Measurements from ENCODE around the gene GCC2.
"Not testable (repeated sequence)": the region's sequence is repeated elsewhere in the genome, so short reads cannot be mapped to it uniquely, and the experiment has no call there.

Gene GCC2

DNA sequence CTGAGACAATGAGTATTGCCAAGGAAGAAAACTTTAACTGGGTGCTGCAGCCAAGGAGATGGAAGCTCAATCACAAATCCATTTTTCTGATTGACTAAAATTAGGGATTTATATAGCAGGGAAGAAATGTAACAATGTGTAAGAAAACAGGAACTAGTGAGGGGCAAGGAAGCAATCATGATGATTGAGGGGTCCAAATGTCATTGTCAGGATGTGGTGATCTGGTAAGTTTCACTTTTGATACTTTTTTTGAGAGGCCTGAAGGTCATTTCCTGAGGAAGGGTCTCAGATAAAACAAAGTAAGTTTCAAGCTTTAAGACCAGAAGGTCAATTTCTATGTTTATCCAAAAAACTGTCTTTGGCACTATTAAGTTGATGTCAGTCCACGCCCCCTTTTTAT lies 12.0 kb upstream of the GCC2 start:
- DNase-seq (ENCODE audit: extremely low read depth in 1 of 2, low read depth in 1 of 2): no peak

- no peak for DNase-seq (ENCODE audit: extremely low read depth in 1 of 2, low read depth in 1 of 2)
Measured at GRCh38 chr2:108441712-108442111, 7.3 kb upstream of the GCC2 start.

DNA sequence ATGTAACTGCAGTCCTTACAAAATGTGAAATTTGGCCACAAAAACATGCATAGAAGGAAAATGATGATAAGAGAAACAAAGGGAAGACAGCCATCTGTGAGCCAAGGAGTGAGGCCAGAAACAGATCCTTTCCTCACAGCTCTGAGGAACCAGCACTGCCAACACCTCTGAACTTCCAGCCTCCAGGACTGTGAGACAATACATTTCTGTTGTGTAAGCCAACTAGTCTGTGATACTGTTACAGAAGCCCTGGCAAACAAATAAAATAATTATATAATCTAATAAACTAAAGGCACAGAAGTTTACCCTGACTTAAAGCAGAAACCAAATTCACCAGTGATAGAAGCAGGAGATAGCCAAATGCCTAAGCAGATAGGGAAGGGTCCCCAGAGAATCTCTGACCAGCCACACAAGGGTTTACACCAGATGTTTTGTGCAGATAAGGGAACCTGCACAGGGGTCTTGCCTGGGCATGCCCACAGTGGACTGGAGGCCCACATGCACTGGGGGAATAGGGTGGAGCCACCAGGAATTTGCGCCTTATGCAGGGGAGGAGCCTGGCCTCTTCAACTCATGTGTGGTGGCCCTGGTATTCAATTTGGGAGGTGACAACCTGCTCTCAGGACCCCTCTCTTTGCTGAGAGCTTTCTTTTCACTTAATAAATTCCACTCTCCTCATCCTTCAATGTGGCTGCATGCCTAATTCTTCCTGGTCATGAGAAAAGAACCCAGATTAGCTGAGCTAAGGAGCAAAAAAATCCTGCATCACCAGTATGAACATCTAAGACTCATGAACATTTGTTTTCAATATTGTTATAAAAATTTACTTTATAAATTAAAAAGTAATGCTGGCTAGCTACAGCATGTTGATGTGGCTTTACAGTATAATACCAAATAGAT lies 3.8 kb upstream of the GCC2 start:
- no peak for DNase-seq (ENCODE audit: extremely low read depth in 1 of 2, low read depth in 1 of 2)

GRCh38 chr2:108446703-108447102 lies 2.3 kb upstream of the GCC2 start:
- DNase-seq (ENCODE audit: extremely low read depth in 1 of 2, low read depth in 1 of 2): no peak

DNA sequence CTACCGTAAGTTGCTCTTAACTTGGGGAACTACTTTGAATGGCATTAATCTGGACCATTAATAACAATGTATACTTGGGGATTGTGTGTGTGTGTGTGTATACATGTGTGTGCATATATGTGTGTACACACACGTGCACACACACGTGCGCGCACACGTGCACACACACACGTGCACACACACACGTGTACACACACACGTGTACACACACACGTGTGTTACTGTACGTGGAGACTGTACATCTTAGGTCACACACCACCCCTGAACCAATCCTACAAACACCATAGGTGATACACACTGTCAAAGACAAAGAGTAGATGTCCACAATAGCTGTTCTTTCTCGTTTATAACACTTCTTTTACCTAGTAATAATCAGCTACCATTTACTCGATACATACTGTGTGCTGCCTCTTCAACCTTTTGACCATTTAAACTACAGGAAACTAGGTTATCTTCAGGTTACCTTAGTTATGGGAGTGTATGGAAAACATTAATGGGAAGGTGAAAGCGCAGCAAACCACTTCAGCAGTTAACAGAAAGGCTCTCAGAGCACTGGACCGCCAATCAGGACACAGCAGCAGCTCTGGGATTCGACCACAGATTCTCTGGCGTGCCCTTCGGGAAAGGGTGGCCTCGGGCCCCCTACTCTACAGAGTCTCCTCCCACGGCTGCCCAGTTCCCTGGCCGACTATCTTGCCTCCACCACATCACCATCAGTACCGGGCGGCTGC lies 894 bp upstream of the GCC2 start:
- no peak for DNase-seq (ENCODE audit: extremely low read depth in 1 of 2, low read depth in 1 of 2)

- peak in 1 of 2 donors; percentile 1 for DNase-seq (ENCODE audit: extremely low read depth in 1 of 2, low read depth in 1 of 2)
Measured at GRCh38 chr2:108449410-108450130, 564 bp downstream of the GCC2 start.

DNA sequence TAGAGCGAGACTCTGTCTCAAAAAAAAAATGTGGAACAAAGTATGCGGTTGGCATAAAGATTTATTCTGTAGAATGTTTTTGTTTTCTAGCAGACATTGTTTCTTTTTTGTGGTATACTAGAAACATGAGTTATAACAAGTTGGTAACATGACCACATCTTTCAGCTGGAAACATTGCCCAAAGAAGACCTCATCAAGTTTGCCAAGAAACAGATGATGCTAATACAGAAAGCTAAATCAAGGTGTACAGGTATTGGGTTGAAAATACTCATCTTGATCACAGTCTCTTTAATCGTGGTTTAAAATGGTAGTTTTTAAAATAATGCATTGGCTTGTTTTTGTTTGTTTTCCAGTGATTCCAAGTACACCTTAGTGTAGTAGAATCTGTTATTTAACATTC lies 1.9 kb downstream of the GCC2 start:
- DNase-seq (ENCODE audit: extremely low read depth in 1 of 2, low read depth in 1 of 2): no peak

DNA sequence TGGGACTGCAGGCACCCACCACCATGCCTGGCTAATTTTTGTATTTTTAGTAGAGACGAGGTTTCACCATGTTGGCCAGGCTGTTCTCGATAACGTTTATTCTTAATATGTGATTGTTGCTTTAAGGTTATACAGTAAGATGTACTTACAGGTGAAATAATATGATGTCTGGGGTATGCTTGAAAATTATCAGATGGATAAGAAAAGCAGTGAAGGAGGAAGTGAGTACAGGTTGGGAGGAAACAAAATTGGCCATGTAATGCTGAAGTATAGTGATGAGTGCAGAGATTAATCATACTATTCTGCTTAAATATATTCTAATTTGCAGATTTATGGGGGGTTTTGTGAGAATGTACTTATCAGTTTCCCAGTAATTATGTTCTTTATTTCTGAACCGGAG lies 3.0 kb downstream of the GCC2 start:
- no peak for DNase-seq (ENCODE audit: extremely low read depth in 1 of 2, low read depth in 1 of 2)

DNA sequence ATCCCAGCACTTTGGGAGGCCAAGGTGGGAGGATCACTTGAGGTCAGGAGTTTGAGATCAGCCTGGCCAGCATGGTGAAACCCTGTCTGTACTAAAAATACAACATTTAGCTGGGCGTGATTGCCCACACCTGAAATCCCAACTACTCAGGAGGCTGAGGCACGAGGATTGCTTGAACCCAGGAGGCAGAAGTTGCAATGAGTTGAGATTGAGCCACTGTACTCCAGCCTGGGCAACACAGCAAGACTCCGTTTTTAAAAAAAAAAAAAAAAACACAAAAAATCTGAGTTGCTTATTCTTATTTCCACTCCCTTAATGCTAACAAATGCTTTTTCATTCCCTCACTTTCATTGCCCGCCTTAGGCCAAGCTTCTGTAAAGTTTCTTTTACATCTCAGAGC lies 4.5 kb downstream of the GCC2 start:
- not testable (repeated sequence) for DNase-seq (ENCODE audit: extremely low read depth in 1 of 2, low read depth in 1 of 2)

GRCh38 chr2:108454440-108454839 lies 5.4 kb downstream of the GCC2 start:
- no peak for DNase-seq (ENCODE audit: extremely low read depth in 1 of 2, low read depth in 1 of 2)

- DNase-seq (ENCODE audit: extremely low read depth in 1 of 2, low read depth in 1 of 2): no peak
Measured at GRCh38 chr2:108455571-108455970, 6.6 kb downstream of the GCC2 start.

DNA sequence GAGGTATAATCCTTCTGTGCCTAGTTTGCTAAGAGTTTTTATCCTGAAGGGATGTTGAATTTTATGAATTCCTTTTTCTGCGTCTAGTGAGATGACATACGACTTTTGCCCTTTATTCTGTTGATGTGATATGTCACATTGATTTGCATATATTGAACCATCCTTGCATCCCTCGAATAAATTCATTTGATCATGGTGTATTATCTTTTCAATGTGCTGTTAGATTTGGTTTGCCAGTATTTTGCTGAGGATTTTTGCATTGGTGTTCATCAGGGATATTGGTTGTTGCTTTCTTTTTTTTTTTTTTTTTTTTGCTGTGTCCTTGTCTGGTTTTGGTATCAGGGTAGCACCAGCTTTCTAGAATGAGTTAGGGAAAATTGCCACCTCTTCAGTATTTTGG lies 9.1 kb downstream of the GCC2 start:
- no peak for DNase-seq (ENCODE audit: extremely low read depth in 1 of 2, low read depth in 1 of 2)

DNA sequence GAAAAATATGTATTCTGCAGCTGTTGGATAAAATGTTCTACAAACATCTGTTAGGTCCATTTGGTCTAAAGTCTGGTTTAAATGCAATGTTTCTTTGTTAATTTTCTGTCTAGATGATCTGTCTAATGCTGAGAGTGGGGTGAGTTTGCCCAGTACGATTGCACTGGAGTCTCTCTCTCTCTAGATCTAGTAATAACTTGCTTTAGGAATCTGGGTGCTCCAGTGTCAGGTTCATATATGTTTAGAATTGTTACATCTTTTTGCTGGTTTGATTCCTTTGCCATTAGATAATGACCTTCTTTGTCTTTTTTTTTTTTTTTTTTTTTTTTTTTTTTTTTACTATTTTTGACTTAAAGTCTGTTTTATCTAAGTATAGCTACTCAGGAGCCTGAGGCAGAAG lies 10.4 kb downstream of the GCC2 start:
- no peak for DNase-seq (ENCODE audit: extremely low read depth in 1 of 2, low read depth in 1 of 2)

GRCh38 chr2:108460345-108461037 lies 11.5 kb downstream of the GCC2 start:
- DNase-seq (ENCODE audit: extremely low read depth in 1 of 2, low read depth in 1 of 2): no peak

- no peak for DNase-seq (ENCODE audit: extremely low read depth in 1 of 2, low read depth in 1 of 2)
Measured at GRCh38 chr2:108477099-108477498, 28.1 kb downstream of the GCC2 start.

- DNase-seq (ENCODE audit: extremely low read depth in 1 of 2, low read depth in 1 of 2): no peak
Measured at GRCh38 chr2:108485253-108485652, 36.2 kb downstream of the GCC2 start.

GRCh38 chr2:108490506-108491122 lies 41.6 kb downstream of the GCC2 start:
- no peak for DNase-seq (ENCODE audit: extremely low read depth in 1 of 2, low read depth in 1 of 2)

DNA sequence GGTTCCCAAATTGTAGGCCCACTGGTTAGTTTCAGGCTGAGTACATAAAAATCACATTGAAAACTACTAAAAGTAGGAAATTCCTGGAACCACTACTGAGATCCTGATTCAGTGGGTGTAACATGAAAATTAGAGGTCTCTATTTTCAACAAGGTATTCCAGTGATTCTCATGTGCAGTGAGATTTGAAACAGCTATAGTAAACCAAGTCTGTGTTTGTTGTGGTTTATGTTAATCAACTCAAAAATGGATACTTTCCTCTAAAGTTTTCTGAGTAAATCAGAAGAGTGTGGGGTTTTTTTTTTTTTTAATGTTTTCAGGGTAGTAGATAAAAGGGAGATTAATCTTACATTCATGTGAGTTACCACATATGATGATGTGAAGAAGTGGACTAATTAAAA lies 42.8 kb downstream of the GCC2 start:
- DNase-seq (ENCODE audit: extremely low read depth in 1 of 2, low read depth in 1 of 2): no peak

GRCh38 chr2:108492364-108492763 lies 43.4 kb downstream of the GCC2 start:
- DNase-seq (ENCODE audit: extremely low read depth in 1 of 2, low read depth in 1 of 2): no peak

- not testable (repeated sequence) for DNase-seq (ENCODE audit: extremely low read depth in 1 of 2, low read depth in 1 of 2)
Measured at GRCh38 chr2:108496167-108496566, 47.2 kb downstream of the GCC2 start.
